Hindlimb muscle (tissue), 1 donor: ENCODE data around the gene FOXK2. TPM values are rescaled to one million over a fixed set of nuclear protein-coding genes. Genes with fewer than 3 reads are reported as not detected.

Experiments
- DNase-seq: peaks from one replicate; pipeline ENCODE4 v3.0.0-alpha.2; 2013
- polyA plus RNA-seq: library from polyadenylated mRNA; unstranded; fragments of 120-200 nt; gene quantifications from one replicate; pipeline ENCODE4 v1.2.1, GENCODE V29; 2013; ENCODE audit not compliant: insufficient read length

Gene FOXK2
- polyA plus RNA-seq, 1 donor, result 44.4 TPM

DNA sequence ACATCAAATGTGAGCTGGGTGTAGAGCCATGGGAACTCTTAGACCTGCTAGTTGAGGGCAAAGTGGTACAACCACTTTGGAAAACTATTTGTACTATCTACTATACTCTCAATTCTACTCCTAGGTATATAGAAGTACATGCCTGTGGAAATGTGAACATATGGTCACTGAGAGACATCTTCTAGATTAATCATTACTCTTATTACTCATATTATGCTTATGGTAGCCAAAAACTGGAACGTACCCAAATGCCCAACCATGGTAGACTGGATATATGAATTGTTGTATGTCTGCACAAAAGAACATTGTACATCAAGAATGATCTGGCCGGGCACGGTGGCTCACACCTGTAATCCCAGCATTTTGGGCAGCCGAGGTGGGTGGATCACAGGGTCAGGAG lies 126.0 kb downstream of the FOXK2 start:
- no peak for DNase-seq

DNA sequence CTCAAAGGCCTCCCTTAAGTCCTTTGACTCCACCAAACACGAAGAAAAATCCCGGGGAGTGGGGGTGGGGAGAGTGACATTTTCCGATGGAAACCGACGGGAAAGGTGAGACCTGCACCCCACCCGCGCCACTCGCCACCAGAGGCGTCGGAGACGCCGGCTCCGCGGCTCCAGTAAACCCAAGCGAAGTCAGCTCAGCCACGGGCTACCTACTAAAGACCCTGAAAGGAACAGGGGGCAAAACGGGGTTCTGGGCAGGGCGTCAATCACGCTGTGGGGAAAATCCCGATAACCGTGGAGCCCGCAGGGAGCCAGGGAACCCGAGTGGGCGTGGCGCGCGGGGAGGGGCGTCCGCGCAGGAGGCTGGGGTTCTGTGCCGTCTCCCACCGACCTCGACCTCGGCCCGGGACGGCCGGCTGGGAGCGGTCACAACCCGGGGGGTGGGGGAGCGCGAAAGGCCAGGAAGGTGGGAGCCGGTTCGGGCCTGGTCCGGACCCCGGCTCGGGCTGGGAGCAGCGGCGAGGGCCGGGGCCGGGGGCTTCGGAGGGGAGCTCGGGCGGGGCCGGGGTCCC lies 128.1 kb downstream of the FOXK2 start:
- peak; percentile 56 for DNase-seq

DNA sequence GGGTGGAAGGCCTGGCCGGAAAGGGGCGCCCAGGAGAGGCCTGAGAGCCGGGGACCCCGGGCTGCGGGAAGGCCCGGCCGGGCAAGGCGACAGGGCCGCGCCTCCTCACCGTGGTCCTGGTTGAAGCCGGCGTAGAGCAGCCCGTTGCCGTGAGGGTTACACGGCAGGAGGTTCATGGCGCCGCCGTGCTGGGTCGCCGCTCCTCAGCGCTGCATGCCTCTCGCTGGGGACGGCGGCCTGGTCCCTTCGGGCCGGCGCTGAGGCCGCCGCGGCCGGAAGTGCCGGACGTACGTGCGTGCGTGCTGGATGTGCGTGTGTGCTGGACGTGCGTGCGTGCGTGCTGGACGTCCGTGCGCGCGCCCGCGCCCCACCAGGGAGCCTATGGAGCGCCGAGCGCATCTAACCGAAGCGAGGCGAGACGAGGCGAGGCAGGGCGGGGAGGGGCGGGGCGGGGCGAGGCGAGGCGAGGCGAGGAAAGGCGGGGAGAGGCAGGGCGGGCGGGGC lies 128.7 kb downstream of the FOXK2 start, which contains the start of gene WDR45B:
Gene WDR45B (minus strand): TSS at position 280 of the 504 bp plus-strand sequence. CDS start 104 bp downstream, at position 176.
- peak; percentile 97 for DNase-seq

DNA sequence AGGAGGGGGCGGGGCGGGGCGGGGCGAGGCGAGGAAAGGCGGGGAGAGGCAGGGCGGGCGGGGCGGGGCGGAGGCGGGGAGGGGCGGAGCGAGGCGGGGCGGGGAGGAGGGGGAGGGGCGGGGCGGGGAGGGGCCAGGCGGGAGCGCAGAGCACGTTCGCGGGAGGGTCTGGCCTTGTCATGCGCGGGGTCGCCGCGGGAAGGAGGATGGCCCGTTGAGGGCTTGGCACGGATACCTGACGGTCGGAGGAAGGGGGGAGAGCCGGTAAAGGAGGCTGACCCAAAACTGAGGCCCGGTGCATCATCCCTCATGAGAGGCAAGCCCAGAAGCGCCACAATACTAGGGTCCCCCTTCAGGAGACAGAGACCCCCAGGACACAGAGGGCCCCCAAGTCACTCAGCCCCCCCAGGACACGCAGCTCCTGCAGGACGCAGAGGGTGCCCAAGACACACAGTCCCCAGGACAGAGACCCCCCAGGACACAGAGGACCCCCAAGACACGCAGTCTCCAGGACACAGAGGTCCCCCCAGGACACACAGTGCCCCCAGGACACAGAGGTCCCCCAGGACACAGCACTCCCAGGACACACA lies 129.3 kb downstream of the FOXK2 start:
- DNase-seq, result peak; percentile 54

DNA sequence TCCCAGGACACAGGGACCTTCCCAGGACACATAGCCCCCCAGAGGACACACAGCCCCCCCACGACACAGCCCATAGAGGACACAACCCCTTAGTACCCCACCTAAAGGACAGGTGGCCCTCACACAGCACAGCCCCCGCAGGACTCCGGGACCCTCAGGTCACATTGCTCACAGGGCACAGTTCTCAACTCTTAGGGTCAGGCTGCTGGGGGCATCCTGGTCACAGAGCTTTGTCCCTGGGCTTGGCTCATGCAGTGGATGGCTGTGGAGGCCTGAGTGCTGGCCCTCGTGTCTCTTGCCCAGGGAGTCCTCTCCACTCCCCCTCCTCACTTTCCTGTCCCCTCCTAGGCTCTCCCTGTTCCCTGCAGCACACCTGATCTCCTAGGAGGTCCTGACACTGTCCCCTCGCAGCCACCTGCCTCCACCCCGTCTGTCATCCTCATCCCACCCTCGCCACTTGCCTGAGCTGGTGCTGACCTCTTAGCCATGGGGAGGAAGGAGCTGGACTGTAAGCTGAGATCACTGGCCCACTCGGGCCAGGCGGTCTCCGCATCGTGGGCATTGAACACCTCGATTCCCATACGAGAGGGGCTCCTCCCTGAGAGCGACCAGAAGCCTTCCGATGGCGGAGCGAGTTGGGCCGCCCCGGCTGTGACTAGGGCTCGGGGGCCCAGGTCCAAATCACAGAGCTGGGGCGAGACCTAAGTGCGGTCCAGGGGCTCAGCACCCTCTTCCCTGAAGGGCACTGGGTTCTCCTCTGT lies 130.1 kb downstream of the FOXK2 start:
- DNase-seq, result no peak

DNA sequence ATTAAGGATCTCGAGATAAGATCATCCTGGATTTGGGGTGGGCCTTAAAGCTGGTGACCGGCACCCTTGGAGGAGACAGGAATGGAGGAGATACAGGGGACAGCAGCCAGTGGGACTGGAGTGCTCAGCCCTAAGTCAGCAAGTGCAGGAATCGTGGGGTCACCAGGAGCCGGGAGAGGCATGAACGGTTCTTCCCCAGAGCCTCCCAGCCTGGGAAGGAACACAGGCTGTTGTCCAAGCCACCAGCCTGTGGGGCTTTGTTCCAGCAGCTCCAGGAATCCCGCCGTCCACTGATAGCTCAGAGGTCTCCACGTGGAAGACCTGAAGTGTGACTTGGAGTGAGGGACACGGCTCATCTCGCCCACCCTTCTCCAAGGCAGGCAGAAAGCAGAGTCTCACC lies 131.2 kb downstream of the FOXK2 start:
- DNase-seq, result no peak

DNA sequence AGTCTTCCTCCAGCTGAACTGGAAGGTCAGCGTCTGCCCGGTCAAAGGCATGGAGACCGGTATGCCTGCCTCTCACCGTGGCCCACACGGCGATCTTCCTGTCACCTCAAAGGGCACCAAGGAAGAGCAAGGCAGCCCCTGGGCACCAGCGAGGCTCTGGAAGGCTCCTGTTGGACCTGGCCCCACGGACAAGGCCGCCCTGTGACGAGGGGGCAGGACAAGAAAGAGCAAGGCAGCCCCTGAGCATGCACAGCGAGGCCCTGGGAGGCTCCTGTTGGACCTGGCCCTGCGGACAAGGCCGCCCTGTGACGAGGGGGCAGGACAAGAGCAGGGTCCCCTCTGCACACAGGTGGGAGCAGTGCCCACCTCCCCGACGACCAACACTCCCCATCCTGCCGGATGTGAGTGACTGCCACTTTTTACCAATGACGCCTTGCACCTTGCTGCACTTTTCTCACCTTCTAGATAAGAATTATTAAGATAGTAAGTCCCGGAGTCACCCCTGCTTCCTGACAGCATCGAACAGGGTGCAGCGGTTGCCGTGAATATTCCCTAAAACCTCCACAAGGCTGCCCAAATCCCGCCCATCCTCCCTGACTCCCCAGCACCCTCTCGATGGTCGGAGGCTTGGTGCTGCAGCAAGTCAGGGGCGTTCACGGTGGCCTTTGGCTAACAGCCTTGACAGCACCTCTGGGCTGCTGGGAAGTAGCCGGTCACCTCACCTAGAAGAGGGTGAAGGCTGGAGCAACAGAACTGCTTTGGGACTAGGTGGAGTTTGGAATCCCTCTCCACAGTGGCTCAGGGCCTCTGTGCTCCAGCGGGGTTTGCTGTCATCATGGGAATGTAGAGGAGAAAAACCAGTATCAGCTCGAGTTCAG lies 134.4 kb downstream of the FOXK2 start:
- DNase-seq, result no peak

Other genes with a start within 250 kb of the FOXK2 start
- 81.9 TPM for gene CSNK1D, start 246.0 kb upstream of the FOXK2 start, polyA plus RNA-seq
- gene CD7, start 202.1 kb upstream of the FOXK2 start, polyA plus RNA-seq, result 0.45 TPM
- gene SECTM1, start 186.0 kb upstream of the FOXK2 start, polyA plus RNA-seq, result 5.5 TPM
- gene TEX19, start 160.5 kb upstream of the FOXK2 start, polyA plus RNA-seq, result not detected
- gene UTS2R, start 148.0 kb upstream of the FOXK2 start, polyA plus RNA-seq, result 12.6 TPM
- 27.4 TPM for gene HEXD, start 101.4 kb upstream of the FOXK2 start, polyA plus RNA-seq
- gene OGFOD3, start 101.1 kb upstream of the FOXK2 start, polyA plus RNA-seq, result 21.5 TPM
- 39.6 TPM for gene CYBC1, start 69.0 kb upstream of the FOXK2 start, polyA plus RNA-seq
- 53.8 TPM for gene NARF, start 61.0 kb upstream of the FOXK2 start, polyA plus RNA-seq
- gene WDR45B, start 128.7 kb downstream of the FOXK2 start, polyA plus RNA-seq, result 61.2 TPM
- gene RAB40B, start 179.0 kb downstream of the FOXK2 start, polyA plus RNA-seq, result 87.4 TPM
- 39.3 TPM for gene FN3KRP, start 197.0 kb downstream of the FOXK2 start, polyA plus RNA-seq
- gene FN3K, start 215.9 kb downstream of the FOXK2 start, polyA plus RNA-seq, result 23.1 TPM
- 69.8 TPM for gene TBCD, start 232.3 kb downstream of the FOXK2 start, polyA plus RNA-seq